Ishikawa (cell line): ENCODE measurements around the gene GBX1.

ENCODE experiments used
- CEBPB ChIP-seq: IDR thresholded peaks from 2 replicates; pipeline ENCODE4 v1.6.1; 2012
- EGR1 ChIP-seq: IDR thresholded peaks from 2 replicates; pipeline ENCODE4 v1.6.1; 2012
- EP300 ChIP-seq: IDR thresholded peaks from 2 replicates; pipeline ENCODE4 v1.6.1; 2012; ENCODE audit warnings: borderline replicate concordance
- MAX ChIP-seq: IDR thresholded peaks from 2 replicates; pipeline ENCODE4 v1.6.1; 2012
- TAF1 ChIP-seq: IDR thresholded peaks from 2 replicates; pipeline ENCODE4 v1.6.1; 2012; ENCODE audit warnings: low read depth, mild to moderate bottlenecking
- TCF12 ChIP-seq: IDR thresholded peaks from 2 replicates; pipeline ENCODE4 v1.6.1; 2012; ENCODE audit warnings: low read depth
- USF1 ChIP-seq: IDR thresholded peaks from 2 replicates; pipeline ENCODE4 v1.6.1; 2012

GRCh38 chr7:151207315-151207714 is 39.8 kb upstream of the GBX1 start:
- TF ChIP-seq USF1 (no peak), MAX (no peak), EP300 (no peak), TCF12 (no peak), TAF1 (no peak), EGR1 (no peak), CEBPB (no peak)
